GM10266 (cell line): ENCODE data around the gene RANBP17.
A peak's percentile ranks its signal among the peaks of the same experiment; 100 is the strongest.

ENCODE experiments used
- DNase-seq: peaks from one replicate; pipeline ENCODE4 v3.0.0; 2012; ENCODE audit errors: extremely low spot score
- CTCF ChIP-seq: IDR thresholded peaks from 2 replicates; pipeline ENCODE4 v1.5.1; 2012; ENCODE audit warnings: mild to moderate bottlenecking, low read depth; ENCODE audit not compliant: control insufficient read depth, insufficient read depth; ENCODE audit errors: missing control alignments

RANBP17 gene

GRCh38 chr5:170885809-170886208 is 24.0 kb downstream of the RANBP17 start:
- TF ChIP-seq CTCF = no peak
- DNase-seq = no peak

- no peak for DNase-seq
- no peak for TF ChIP-seq CTCF
Observed at GRCh38 chr5:170886210-170886894, 24.5 kb downstream of the RANBP17 start.

GRCh38 chr5:170892196-170892595 is 30.4 kb downstream of the RANBP17 start:
- no peak for TF ChIP-seq CTCF
- no peak for DNase-seq

- no peak for DNase-seq
- TF ChIP-seq CTCF = no peak
Observed at GRCh38 chr5:170894665-170895064, 32.8 kb downstream of the RANBP17 start.

GRCh38 chr5:170896779-170897178 is 35.0 kb downstream of the RANBP17 start:
- no peak for DNase-seq
- TF ChIP-seq CTCF = peak; percentile 39

GRCh38 chr5:170903075-170903474 is 41.3 kb downstream of the RANBP17 start:
- TF ChIP-seq CTCF = no peak
- no peak for DNase-seq

GRCh38 chr5:170907758-170908157 is 45.9 kb downstream of the RANBP17 start:
- TF ChIP-seq CTCF = no peak
- DNase-seq = no peak
